PC-9 (cell line): ENCODE measurements around the gene SFSWAP. TPM values are rescaled to one million over a fixed set of nuclear protein-coding genes. Genes with fewer than 3 reads are reported as not detected.

ENCODE experiments used
- BruUV-seq: library from RNA; stranded (reverse); fragments of 400-500 nt; replicated peaks from 2 replicates; lab custom pipeline; 2021; lab: Mats Ljungman, UMichigan
- CTCF ChIA-PET: fragments of 300-600 bp; sonication (Branson Sonifier 250); formaldehyde crosslinking; loops from one replicate; lab custom pipeline; 2022; ENCODE audit warnings: antibody characterized with exemption; lab: Charles Lee
- POLR2A ChIA-PET: fragments of 300-600 bp; sonication (Branson Sonifier 250); formaldehyde crosslinking; loops from one replicate; lab custom pipeline; 2022; ENCODE audit warnings: antibody characterized with exemption; ENCODE audit not compliant: unreplicated experiment; lab: Charles Lee
- DNase-seq, 2 experiments: peaks; one replicate each; pipeline versions ENCODE4 v3.0.0 to v3.0.0-alpha.2; 2015 to 2022; ENCODE audit warnings: mixed read lengths in 1 of 2
- H2AFZ ChIP-seq: fragments of 200-600 bp; sonication (generic); 2 replicates; pipeline ENCODE4 v1.8.1; 2017; ENCODE audit warnings: antibody characterized with exemption
- H3F3A ChIP-seq: fragments of 200-600 bp; sonication (generic); 2 replicates; pipeline ENCODE4 v1.8.1; 2017; ENCODE audit warnings: antibody characterized with exemption, mild to moderate bottlenecking, low read depth; ENCODE audit not compliant: insufficient read depth
- H3K27ac ChIP-seq: fragments of 200-600 bp; sonication (generic); 2 replicates; pipeline ENCODE4 v1.6.1; 2016; ENCODE audit warnings: mixed run types
- H3K27me3 ChIP-seq: fragments of 200-600 bp; sonication (generic); 2 replicates; pipeline ENCODE4 v1.6.1; 2016; ENCODE audit warnings: low read depth, mixed run types; ENCODE audit not compliant: insufficient read depth
- H3K36me3 ChIP-seq: fragments of 200-600 bp; sonication (generic); 2 replicates; pipeline ENCODE4 v1.6.1; 2016; ENCODE audit warnings: low read depth, mixed run types
- H3K4me1 ChIP-seq: fragments of 200-600 bp; sonication (generic); replicated peaks from 2 replicates; pipeline ENCODE4 v1.6.1; 2016; ENCODE audit warnings: mixed run types; ENCODE audit not compliant: insufficient read depth
- H3K4me2 ChIP-seq: fragments of 200-600 bp; sonication (generic); 2 replicates; pipeline ENCODE4 v1.6.1; 2017; ENCODE audit warnings: mixed run types
- H3K4me3 ChIP-seq: fragments of 200-600 bp; sonication (generic); 2 replicates; pipeline ENCODE4 v1.6.1; 2016; ENCODE audit warnings: mixed run types
- H3K79me2 ChIP-seq: fragments of 200-600 bp; sonication (generic); 2 replicates; pipeline ENCODE4 v1.6.1; 2017; ENCODE audit warnings: low read depth, mixed run types
- H3K9me2 ChIP-seq: fragments of 200-600 bp; sonication (generic); 2 replicates; pipeline ENCODE4 v1.8.1; 2017; ENCODE audit warnings: mild to moderate bottlenecking; ENCODE audit not compliant: insufficient read depth
- H3K9me3 ChIP-seq: fragments of 200-600 bp; sonication (generic); 2 replicates; pipeline ENCODE4 v1.8.1; 2016; ENCODE audit warnings: low read depth; ENCODE audit not compliant: insufficient read depth
- H4K20me1 ChIP-seq: fragments of 200-600 bp; sonication (generic); 2 replicates; pipeline ENCODE4 v1.8.1; 2017; ENCODE audit not compliant: insufficient read depth
- CTCF ChIP-seq: fragments of 200-600 bp; sonication (generic); conservative IDR thresholded peaks from 2 replicates; pipeline ENCODE4 v1.6.1; 2017; ENCODE audit warnings: mixed run types, antibody characterized with exemption, mild to moderate bottlenecking, moderate library complexity
- EZH2 ChIP-seq: fragments of 200-600 bp; sonication (generic); IDR thresholded peaks from 2 replicates; pipeline ENCODE4 v1.8.0; 2017; ENCODE audit warnings: antibody characterized with exemption, low read depth
- intact Hi-C: fragments of 100-400 bp; cut with micrococcal nuclease; formaldehyde crosslinking; loops from one replicate; pipeline ENCODE4 v1.10.0; 2022; ENCODE audit not compliant: unreplicated experiment
- total RNA-seq: library from RNA; stranded (reverse); gene quantifications from 2 replicates; pipeline ENCODE4 v1.2.3, GENCODE V29; 2021

Gene SFSWAP
- total RNA-seq, 1 experiment from 2014 or later, result 40.7 TPM

GRCh38 chr12:131830914-131831571 lies 120.2 kb downstream of the SFSWAP start:
- Histone ChIP-seq H3K79me2 (no peaks in the 10 kb centered on the region), H3K27ac (no peak overlapping the region), H3F3A (peaks cover 38% of the 10 kb centered on the region), H3K4me2 (peak overlapping the region; percentile 87), H3K36me3 (no peaks in the 10 kb centered on the region), H3K9me2 (no peaks in the 10 kb centered on the region), H2AFZ (peak overlapping the region; percentile 62; the same call in 1 of the 2 replicates), H3K9me3 (no peaks in the 10 kb centered on the region), H3K4me3 (peak overlapping the region; percentile 56), H4K20me1 (no peaks in the 10 kb centered on the region), H3K27me3 (peaks cover 18% of the 10 kb centered on the region), H3K4me1 (peaks cover 23% of the 10 kb centered on the region)
- peak in 1 of 2 experiments; percentile 38 for DNase-seq
- ChIA-PET CTCF (interaction anchor here (0.6 to 1.0 kb wide), 2 partner anchors 29 to 154 kb away, joined by 4 to 5 read pairs; no protein-coding TSS in a partner anchor), POLR2A (interaction anchor here (0.7 kb wide), 1 partner anchor 47 kb away, joined by 8 read pairs; no protein-coding TSS in a partner anchor)
- intact Hi-C loops, result loop anchor here (2.0 to 5.0 kb wide), 4 partner anchors 46 to 726 kb away; no protein-coding TSS in a partner anchor
- TF ChIP-seq CTCF (no peak), EZH2 (no peak)
- no TSS peak for BruUV-seq

GRCh38 chr12:131831635-131832041 lies 120.7 kb downstream of the SFSWAP start:
- Histone ChIP-seq H3F3A (peaks cover 34% of the 10 kb centered on the region), H2AFZ (0 out of 2 replicates have a peak overlapping the region, but pooled peaks have one; percentile 62), H3K4me2 (peak overlapping the region; percentile 87), H3K4me1 (peaks cover 23% of the 10 kb centered on the region), H3K4me3 (peak overlapping the region; percentile 56), H3K79me2 (no peaks in the 10 kb centered on the region), H3K27ac (no peak overlapping the region), H3K27me3 (peaks cover 18% of the 10 kb centered on the region), H4K20me1 (no peaks in the 10 kb centered on the region), H3K9me3 (no peaks in the 10 kb centered on the region), H3K36me3 (no peaks in the 10 kb centered on the region), H3K9me2 (no peaks in the 10 kb centered on the region)
- ChIA-PET CTCF (interaction anchor here (0.6 kb wide), 1 partner anchor 153 kb away, joined by 5 read pairs; no protein-coding TSS in a partner anchor), POLR2A (no interaction called here)
- BruUV-seq, result no TSS peak
- DNase-seq, result peak in 1 of 2 experiments; percentile 23
- TF ChIP-seq EZH2 (no peak), CTCF (no peak)
- intact Hi-C loops, result loop anchor here (2.0 to 5.0 kb wide), 4 partner anchors 47 to 727 kb away; no protein-coding TSS in a partner anchor

GRCh38 chr12:131832321-131833231 lies 121.7 kb downstream of the SFSWAP start:
- CTCF ChIA-PET, result no interaction called here
- peak overlapping the region; percentile 68; the same call in 1 of the 2 replicates for H2AFZ ChIP-seq
- BruUV-seq, result TSS peak; percentile 45
- H3K9me2 ChIP-seq, result no peaks in the 10 kb centered on the region
- TF ChIP-seq EZH2 (no peak), CTCF (no peak)
- H3K79me2 ChIP-seq, result no peaks in the 10 kb centered on the region
- no peak overlapping the region for H3K27ac ChIP-seq
- POLR2A ChIA-PET, result no interaction called here
- peaks cover 31% of the 10 kb centered on the region for H3F3A ChIP-seq
- intact Hi-C loops, result loop anchor here (5.0 kb wide), 1 partner anchor 250 kb away; no protein-coding TSS in a partner anchor
- H3K4me2 ChIP-seq, result peak overlapping the region; percentile 86
- peaks cover 18% of the 10 kb centered on the region for H3K27me3 ChIP-seq
- no peaks in the 10 kb centered on the region for H3K36me3 ChIP-seq
- H3K4me1 ChIP-seq, result peaks cover 23% of the 10 kb centered on the region
- H4K20me1 ChIP-seq, result no peaks in the 10 kb centered on the region
- H3K4me3 ChIP-seq, result peak overlapping the region; percentile 59
- DNase-seq, result peak in 1 of 2 experiments; percentile 74
- no peaks in the 10 kb centered on the region for H3K9me3 ChIP-seq
